HCT116 (cell line): ENCODE measurements around the gene SV2A. TPM values are rescaled to one million over a fixed set of nuclear protein-coding genes. Genes with fewer than 3 reads are reported as not detected.
A peak's percentile ranks its signal among the peaks of the same experiment; 100 is the strongest.

ENCODE experiments used
- ATAC-seq: fragments of 200-7000 bp; cut with Tn5 transposase; 2 replicates; pipeline ENCODE4 v1.9.1; 2020; ENCODE audit warnings: mild to moderate bottlenecking, moderate library complexity
- BruUV-seq: library from RNA; stranded (reverse); fragments of 400-500 nt; replicated peaks from 2 replicates; lab custom pipeline; 2021; lab: Mats Ljungman, UMichigan
- CTCF ChIA-PET: fragments of 300-600 bp; sonication (Branson Sonifier 250); formaldehyde crosslinking; loops from one replicate; lab custom pipeline; 2021; ENCODE audit warnings: antibody characterized with exemption; lab: Charles Lee
- POLR2A ChIA-PET: fragments of 300-600, 350-600 bp; sonication (Branson Sonifier 250); formaldehyde crosslinking; loops from one replicate; lab custom pipeline; 2021; ENCODE audit warnings: antibody characterized with exemption; lab: Charles Lee
- RAD21 ChIA-PET, 2 experiments: fragments of 300-600 bp; sonication (Branson Sonifier 250); formaldehyde crosslinking; loops; one replicate each; lab custom pipeline; 2023; ENCODE audit warnings: low total read pairs in 2 of 2; ENCODE audit not compliant: uncharacterized antibody in 2 of 2, unreplicated experiment in 2 of 2, low non-redundant PET in 1 of 2; lab: Charles Lee
- DNase-seq: peaks from one replicate; pipeline ENCODE4 v3.0.0-alpha.2; 2010; ENCODE audit warnings: low read depth, low spot score
- H2AFZ ChIP-seq: fragments of 200-600 bp; shearing (Covaris generic), sonication (generic); 2 replicates; pipeline ENCODE4 v1.6.1; 2017; ENCODE audit warnings: low read depth, mixed run types, mixed read lengths, antibody characterized with exemption, low read length; ENCODE audit not compliant: poor library complexity, severe bottlenecking
- H3K27ac ChIP-seq: 2 replicates; pipeline ENCODE4 v1.5.1; 2012; ENCODE audit warnings: low read depth, low read length
- H3K27me3 ChIP-seq: fragments of 200-600 bp; sonication (generic); 2 replicates; pipeline ENCODE4 v1.6.1; 2016; ENCODE audit warnings: mixed run types, low read length, mixed read lengths; ENCODE audit not compliant: insufficient read depth
- H3K36me3 ChIP-seq, 2 experiments: fragments of 200-500 bp in 1 of 2; fragments of 200-600 bp in 1 of 2; sonication (Bioruptor generic) in 1 of 2; sonication (generic) in 1 of 2; 2 replicates each; pipeline versions ENCODE4 v1.5.1 to v1.6.1; 2014 to 2016; ENCODE audit warnings: low read length in 2 of 2, inconsistent platforms in 1 of 2, mixed read lengths in 1 of 2, mixed run types in 1 of 2; ENCODE audit not compliant: insufficient read depth in 2 of 2, control insufficient read depth in 1 of 2
- H3K4me1 ChIP-seq, 2 experiments: fragments of 200-600 bp in 1 of 2; sonication (generic) in 1 of 2; 2 replicates each; pipeline versions ENCODE4 v1.5.1 to v1.6.1; 2012 to 2017; ENCODE audit warnings: low read length in 2 of 2, inconsistent platforms in 1 of 2, mild to moderate bottlenecking in 1 of 2, mixed read lengths in 1 of 2, mixed run types in 1 of 2, moderate library complexity in 1 of 2; ENCODE audit not compliant: insufficient read depth in 2 of 2, control insufficient read depth in 1 of 2
- H3K4me2 ChIP-seq: fragments of 200-600 bp; sonication (generic); 2 replicates; pipeline ENCODE4 v1.6.1; 2017; ENCODE audit warnings: mixed run types, low read length, mixed read lengths
- H3K4me3 ChIP-seq, 2 experiments: fragments of 200-600 bp in 1 of 2; sonication (generic) in 1 of 2; replicated peaks in 1 of 2; 2 replicates each; pipeline ENCODE4 v1.5.1; 2011 to 2016; ENCODE audit warnings: low read length in 2 of 2, control low read depth in 1 of 2, low read depth in 1 of 2, mild to moderate bottlenecking in 1 of 2, mixed read lengths in 1 of 2, mixed run types in 1 of 2
- H3K79me2 ChIP-seq: fragments of 200-600 bp; sonication (generic); 2 replicates; pipeline ENCODE4 v1.6.1; 2017; ENCODE audit warnings: mild to moderate bottlenecking, mixed run types, low read length, moderate library complexity, mixed read lengths; ENCODE audit not compliant: insufficient read depth
- H3K9ac ChIP-seq: fragments of 200-600 bp; sonication (generic); 2 replicates; pipeline ENCODE4 v1.6.1; 2016; ENCODE audit warnings: low read length, mixed read lengths
- H3K9me2 ChIP-seq: fragments of 200-600 bp; sonication (generic), shearing (Covaris generic); 2 replicates; pipeline ENCODE4 v1.6.1; 2017; ENCODE audit warnings: mixed run types, mild to moderate bottlenecking, moderate library complexity; ENCODE audit not compliant: insufficient read depth
- H3K9me3 ChIP-seq, 2 experiments: fragments of 200-500 bp in 1 of 2; fragments of 200-600 bp in 1 of 2; sonication (Bioruptor generic) in 1 of 2; sonication (generic) in 1 of 2; 2 replicates each; pipeline ENCODE4 v1.6.1; 2014 to 2017; ENCODE audit warnings: low read length in 2 of 2, mixed read lengths in 2 of 2, inconsistent platforms in 1 of 2, low read depth in 1 of 2, mild to moderate bottlenecking in 1 of 2, mixed run types in 1 of 2, moderate library complexity in 1 of 2; ENCODE audit not compliant: control insufficient read depth in 1 of 2, insufficient read depth in 1 of 2
- H4K20me1 ChIP-seq: fragments of 200-600 bp; sonication (generic), shearing (Covaris generic); 2 replicates; pipeline ENCODE4 v1.6.1; 2017; ENCODE audit warnings: mixed run types, mild to moderate bottlenecking, moderate library complexity; ENCODE audit not compliant: insufficient read depth
- CBX3 ChIP-seq: IDR thresholded peaks from 2 replicates; pipeline ENCODE4 v1.6.1; 2012; ENCODE audit warnings: low read depth
- CEBPB ChIP-seq: IDR thresholded peaks from 2 replicates; pipeline ENCODE4 v1.6.1; 2012; ENCODE audit warnings: low read depth
- EGR1 ChIP-seq: IDR thresholded peaks from 2 replicates; pipeline ENCODE4 v1.6.1; 2012; ENCODE audit warnings: low read depth
- ELF1 ChIP-seq: IDR thresholded peaks from 2 replicates; pipeline ENCODE4 v1.6.1; 2012; ENCODE audit warnings: low read depth, borderline replicate concordance
- EZH2 ChIP-seq: fragments of 200-600 bp; sonication (generic); IDR thresholded peaks from 2 replicates; pipeline ENCODE4 v1.6.1; 2017; ENCODE audit warnings: antibody characterized with exemption, mixed run types
- EZH2phosphoT487 ChIP-seq: fragments of 200-600 bp; IDR thresholded peaks from 2 replicates; pipeline ENCODE4 v1.6.1; 2018; ENCODE audit warnings: antibody characterized with exemption, borderline replicate concordance
- FOSL1 ChIP-seq: IDR thresholded peaks from 2 replicates; pipeline ENCODE4 v1.6.1; 2012; ENCODE audit warnings: low read depth
- JUND ChIP-seq: IDR thresholded peaks from 2 replicates; pipeline ENCODE4 v1.6.1; 2012
- POLR2A ChIP-seq: IDR thresholded peaks from 2 replicates; pipeline ENCODE4 v1.7.0; 2011; ENCODE audit warnings: borderline replicate concordance; ENCODE audit not compliant: insufficient read depth, insufficient read length; ENCODE audit errors: extremely low read depth
- POLR2AphosphoS5 ChIP-seq: IDR thresholded peaks from 2 replicates; pipeline ENCODE4 v1.6.1; 2011; ENCODE audit warnings: mild to moderate bottlenecking, low read depth, low read length, moderate library complexity
- RAD21 ChIP-seq: IDR thresholded peaks from 2 replicates; pipeline ENCODE4 v1.6.1; 2012; ENCODE audit warnings: low read depth, mild to moderate bottlenecking
- SIN3A ChIP-seq: IDR thresholded peaks from 2 replicates; pipeline ENCODE4 v1.6.1; 2012; ENCODE audit warnings: low read depth
- SP1 ChIP-seq: IDR thresholded peaks from 2 replicates; pipeline ENCODE4 v1.6.1; 2012; ENCODE audit warnings: low read depth
- SRF ChIP-seq: IDR thresholded peaks from 2 replicates; pipeline ENCODE4 v1.6.1; 2012; ENCODE audit warnings: low read depth
- TCF7L2 ChIP-seq: IDR thresholded peaks from 2 replicates; pipeline ENCODE4 v1.7.0; 2011; ENCODE audit warnings: borderline replicate concordance, inconsistent platforms; ENCODE audit not compliant: insufficient read depth, insufficient read length; ENCODE audit errors: extremely low read depth
- YY1 ChIP-seq: IDR thresholded peaks from 2 replicates; pipeline ENCODE4 v1.6.1; 2011; ENCODE audit warnings: low read length, low read depth, moderate library complexity, mild to moderate bottlenecking; ENCODE audit not compliant: insufficient replicate concordance; ENCODE audit errors: extremely low read depth
- ZFX ChIP-seq: fragments of 450-650 bp; IDR thresholded peaks from 2 replicates; pipeline ENCODE4 v1.6.1; 2017
- ZNF274 ChIP-seq: fragments of 200-500 bp; sonication (Bioruptor generic); IDR thresholded peaks from 2 replicates; pipeline ENCODE4 v1.6.1; 2014; ENCODE audit warnings: mild to moderate bottlenecking, low read depth, low read length, inconsistent platforms
- intact Hi-C: fragments of 100-400 bp; cut with micrococcal nuclease; formaldehyde crosslinking; loops from 2 replicates; pipeline ENCODE4 v1.10.0; 2022
- total RNA-seq: library from RNA; stranded (reverse); gene quantifications from one replicate; pipeline ENCODE4 v1.2.1, GENCODE V29; 2021; ENCODE audit not compliant: unreplicated experiment
- TF ChIP-seq, protein P1 (sequence below): IDR thresholded peaks from 2 replicates; pipeline ENCODE4 v1.6.1; 2012
- TF ChIP-seq, protein P2 (sequence below): IDR thresholded peaks from 2 replicates; pipeline ENCODE4 v1.6.1; 2012; ENCODE audit warnings: low read depth
- TF ChIP-seq, protein P3 (sequence below): IDR thresholded peaks from 2 replicates; pipeline ENCODE4 v1.6.1; 2012
- TF ChIP-seq, protein P4 (sequence below), 3 experiments: fragments of 200-600 bp in 1 of 3; sonication (generic) in 1 of 3; IDR thresholded peaks in 2 of 3; conservative IDR thresholded peaks in 1 of 3; 2 replicates each; pipeline ENCODE4 v1.5.1; 2012 to 2017; ENCODE audit warnings: low read depth in 2 of 3, low read length in 2 of 3, antibody characterized with exemption in 1 of 3, borderline replicate concordance in 1 of 3, control low read depth in 1 of 3, mild to moderate bottlenecking in 1 of 3, mixed read lengths in 1 of 3, mixed run types in 1 of 3, moderate library complexity in 1 of 3; ENCODE audit not compliant: insufficient read depth in 1 of 3

Gene SV2A
- total RNA-seq, 1 experiment from 2014 or later = 0.15 TPM

DNA sequence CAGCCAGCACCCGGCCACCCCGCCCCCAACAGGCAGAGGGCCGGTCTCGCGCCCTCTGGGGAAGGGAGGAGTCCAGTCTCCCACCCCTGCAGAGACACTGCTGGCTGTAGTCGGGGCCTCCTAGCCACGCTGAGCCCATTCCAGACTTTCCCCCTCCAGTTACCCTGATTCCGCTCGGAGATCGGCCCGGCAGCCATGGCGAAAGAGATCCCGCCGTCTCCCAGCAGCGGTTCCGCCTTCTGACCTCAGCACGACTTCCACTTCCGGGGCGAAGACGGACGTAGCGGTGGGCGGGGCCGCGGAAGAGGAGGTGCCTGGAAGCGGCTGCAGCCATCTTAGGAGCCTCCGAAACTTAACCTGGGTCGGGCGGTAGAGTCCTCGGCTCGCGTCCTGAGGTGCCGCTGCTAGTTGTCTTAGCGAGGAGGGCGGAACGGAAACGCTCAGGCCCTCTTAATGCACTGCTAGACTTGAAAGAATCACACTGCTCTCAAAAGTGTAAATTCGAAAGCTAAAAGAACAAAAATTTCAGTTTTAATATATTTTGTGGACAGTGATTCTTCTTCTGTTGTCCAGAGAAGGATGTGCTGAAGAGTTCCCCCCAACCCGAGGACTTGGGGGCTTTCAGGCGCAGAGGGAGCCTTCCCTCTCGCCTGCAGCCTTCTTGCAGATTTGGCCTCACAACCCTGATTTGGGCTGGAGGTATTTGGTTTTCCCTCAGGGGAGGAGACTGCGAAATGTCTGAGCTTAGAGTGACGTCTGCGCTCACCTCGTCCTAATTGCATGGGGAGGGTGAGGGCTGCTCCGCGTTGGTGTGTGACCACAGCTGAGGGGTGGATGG, 10.1 kb upstream of the SV2A start, which contains the start of gene SF3B4:
TSS of gene SF3B4 (minus strand) at position 241 of the 838 bp plus-strand sequence. CDS start at position 197, 44 bp downstream.
- Histone ChIP-seq H3K9me2 (no peaks in the 10 kb centered on the region), H3K79me2 (peaks cover 44% of the 10 kb centered on the region), H3K9me3 (no peaks in the 10 kb centered on the region), H3K4me2 (peak within 1 kb of the TSS; percentile 92), H3K4me3 (peak within 1 kb of the TSS; percentile 89 to 99), H3K36me3 (peaks cover 36 to 40% of the 10 kb centered on the region in 2 experiments; a peak in 3 of 4 replicates), H4K20me1 (peaks cover 5% of the 10 kb centered on the region; the same call in 1 of the 2 replicates), H3K4me1 (peaks cover 9 to 31% of the 10 kb centered on the region in 2 experiments; a peak in 3 of 4 replicates), H3K27me3 (no peaks in the 10 kb centered on the region), H2AFZ (no peak within 1 kb of the TSS), H3K27ac (peak within 1 kb of the TSS; percentile 89), H3K9ac (peak within 1 kb of the TSS; percentile 88)
- POLR2A ChIA-PET = interaction anchor here (0.7 to 2.5 kb wide), 4 partner anchors 11 to 40 kb away, joined by 3 to 29 read pairs (median 13); a partner anchor contains a TSS
- intact Hi-C loops = loop anchor here (1.0 kb wide), 1 partner anchor 39 kb away; no protein-coding TSS in a partner anchor
- peak; percentile 94 for ATAC-seq
- RAD21 ChIA-PET = no interaction called here
- DNase-seq = peak; percentile 79
- TSS peak; percentile 97 for BruUV-seq
- CTCF ChIA-PET = no interaction called here
- TF ChIP-seq EZH2 (no peak), POLR2A (peak; percentile 96), EGR1 (peak; percentile 76), ZFX (peak; percentile 78), CEBPB (no peak), CBX3 (no peak), ELF1 (no peak; the same call in 1 of the 2 replicates), YY1 (peak; percentile 96), POLR2AphosphoS5 (peak; percentile 99), SIN3A (peak; percentile 91), FOSL1 (no peak), SP1 (peak; percentile 65), SRF (no peak), RAD21 (0 out of 2 replicates have a peak, but pooled peaks have one; percentile 6), EZH2phosphoT487 (no peak), ZNF274 (no peak), TCF7L2 (peak; percentile 16), JUND (no peak; the same call in 1 of the 2 replicates)
- TF ChIP-seq, protein P1, sequence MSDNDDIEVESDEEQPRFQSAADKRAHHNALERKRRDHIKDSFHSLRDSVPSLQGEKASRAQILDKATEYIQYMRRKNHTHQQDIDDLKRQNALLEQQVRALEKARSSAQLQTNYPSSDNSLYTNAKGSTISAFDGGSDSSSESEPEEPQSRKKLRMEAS = peak; percentile 65; the same call in 1 of the 2 replicates
- TF ChIP-seq, protein P2, sequence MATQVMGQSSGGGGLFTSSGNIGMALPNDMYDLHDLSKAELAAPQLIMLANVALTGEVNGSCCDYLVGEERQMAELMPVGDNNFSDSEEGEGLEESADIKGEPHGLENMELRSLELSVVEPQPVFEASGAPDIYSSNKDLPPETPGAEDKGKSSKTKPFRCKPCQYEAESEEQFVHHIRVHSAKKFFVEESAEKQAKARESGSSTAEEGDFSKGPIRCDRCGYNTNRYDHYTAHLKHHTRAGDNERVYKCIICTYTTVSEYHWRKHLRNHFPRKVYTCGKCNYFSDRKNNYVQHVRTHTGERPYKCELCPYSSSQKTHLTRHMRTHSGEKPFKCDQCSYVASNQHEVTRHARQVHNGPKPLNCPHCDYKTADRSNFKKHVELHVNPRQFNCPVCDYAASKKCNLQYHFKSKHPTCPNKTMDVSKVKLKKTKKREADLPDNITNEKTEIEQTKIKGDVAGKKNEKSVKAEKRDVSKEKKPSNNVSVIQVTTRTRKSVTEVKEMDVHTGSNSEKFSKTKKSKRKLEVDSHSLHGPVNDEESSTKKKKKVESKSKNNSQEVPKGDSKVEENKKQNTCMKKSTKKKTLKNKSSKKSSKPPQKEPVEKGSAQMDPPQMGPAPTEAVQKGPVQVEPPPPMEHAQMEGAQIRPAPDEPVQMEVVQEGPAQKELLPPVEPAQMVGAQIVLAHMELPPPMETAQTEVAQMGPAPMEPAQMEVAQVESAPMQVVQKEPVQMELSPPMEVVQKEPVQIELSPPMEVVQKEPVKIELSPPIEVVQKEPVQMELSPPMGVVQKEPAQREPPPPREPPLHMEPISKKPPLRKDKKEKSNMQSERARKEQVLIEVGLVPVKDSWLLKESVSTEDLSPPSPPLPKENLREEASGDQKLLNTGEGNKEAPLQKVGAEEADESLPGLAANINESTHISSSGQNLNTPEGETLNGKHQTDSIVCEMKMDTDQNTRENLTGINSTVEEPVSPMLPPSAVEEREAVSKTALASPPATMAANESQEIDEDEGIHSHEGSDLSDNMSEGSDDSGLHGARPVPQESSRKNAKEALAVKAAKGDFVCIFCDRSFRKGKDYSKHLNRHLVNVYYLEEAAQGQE = no peak
- TF ChIP-seq, protein P3, sequence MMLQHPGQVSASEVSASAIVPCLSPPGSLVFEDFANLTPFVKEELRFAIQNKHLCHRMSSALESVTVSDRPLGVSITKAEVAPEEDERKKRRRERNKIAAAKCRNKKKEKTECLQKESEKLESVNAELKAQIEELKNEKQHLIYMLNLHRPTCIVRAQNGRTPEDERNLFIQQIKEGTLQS = no peak
- TF ChIP-seq, protein P4, sequence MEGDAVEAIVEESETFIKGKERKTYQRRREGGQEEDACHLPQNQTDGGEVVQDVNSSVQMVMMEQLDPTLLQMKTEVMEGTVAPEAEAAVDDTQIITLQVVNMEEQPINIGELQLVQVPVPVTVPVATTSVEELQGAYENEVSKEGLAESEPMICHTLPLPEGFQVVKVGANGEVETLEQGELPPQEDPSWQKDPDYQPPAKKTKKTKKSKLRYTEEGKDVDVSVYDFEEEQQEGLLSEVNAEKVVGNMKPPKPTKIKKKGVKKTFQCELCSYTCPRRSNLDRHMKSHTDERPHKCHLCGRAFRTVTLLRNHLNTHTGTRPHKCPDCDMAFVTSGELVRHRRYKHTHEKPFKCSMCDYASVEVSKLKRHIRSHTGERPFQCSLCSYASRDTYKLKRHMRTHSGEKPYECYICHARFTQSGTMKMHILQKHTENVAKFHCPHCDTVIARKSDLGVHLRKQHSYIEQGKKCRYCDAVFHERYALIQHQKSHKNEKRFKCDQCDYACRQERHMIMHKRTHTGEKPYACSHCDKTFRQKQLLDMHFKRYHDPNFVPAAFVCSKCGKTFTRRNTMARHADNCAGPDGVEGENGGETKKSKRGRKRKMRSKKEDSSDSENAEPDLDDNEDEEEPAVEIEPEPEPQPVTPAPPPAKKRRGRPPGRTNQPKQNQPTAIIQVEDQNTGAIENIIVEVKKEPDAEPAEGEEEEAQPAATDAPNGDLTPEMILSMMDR (IDR thresholded peaks at IDR 0.05 in 2 of 3, conservative IDR thresholded peaks at IDR 0.05 in 1 of 3; ENCODE audit: borderline replicate concordance in 1 of 3, insufficient read depth in 1 of 3, low read depth in 2 of 3, low read length in 2 of 3) = no peak
